Measurements from ENCODE around the gene DLG2.
"Not testable (repeated sequence)": the region's sequence is repeated elsewhere in the genome, so short reads cannot be mapped to it uniquely, and the experiment has no call there.

The DLG2 gene

DNA sequence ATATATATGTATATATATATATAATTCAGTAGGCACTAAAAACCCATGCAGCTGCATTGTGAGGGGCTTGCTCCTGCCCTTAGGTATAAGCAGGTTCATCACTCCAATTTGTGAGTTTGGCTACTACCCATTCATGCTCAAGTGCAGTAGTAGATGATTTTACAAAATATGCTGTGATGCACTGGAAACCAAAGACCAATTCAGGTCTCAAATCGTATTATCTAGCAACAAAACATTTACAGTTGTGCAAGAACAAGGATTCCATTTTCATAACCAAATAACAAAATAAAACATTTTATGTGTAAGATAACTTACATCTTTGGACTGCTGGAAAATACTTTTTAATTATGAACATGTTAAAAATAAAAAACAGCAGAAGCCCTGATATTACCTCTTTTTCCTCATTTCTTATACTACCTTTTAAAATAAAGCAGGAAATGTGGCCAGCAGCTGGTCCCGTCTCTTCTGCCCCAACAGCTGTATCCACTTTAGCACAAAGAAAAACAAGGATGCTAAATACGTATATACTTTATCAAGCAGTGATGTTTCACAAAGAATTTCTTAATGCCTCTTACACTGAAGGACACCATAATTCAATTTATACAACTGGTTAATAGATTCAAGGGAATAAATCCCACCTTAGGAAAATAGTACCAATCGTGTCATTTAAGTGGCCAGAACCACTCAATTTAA is 35.0 kb upstream of the DLG2 start:
- Mint-ChIP-seq H3K4me3 (peak overlapping the region; percentile 98), H3K36me3 (ENCODE audit: insufficient read depth) (peaks cover 67% of the 10 kb centered on the region), H3K9me3 (no peaks in the 10 kb centered on the region), H3K27ac (ENCODE audit: low read depth) (peak overlapping the region; percentile 100), H3K27me3 (no peaks in the 10 kb centered on the region), H3K4me1 (peaks cover 58% of the 10 kb centered on the region)
- ATAC-seq (replicated peaks; ENCODE audit: extremely low read depth, poor library complexity, severe bottlenecking) (no peak), DNase-seq (ENCODE audit: low spot score in 2 of 2) (no peak)

GRCh38 chr11:85658180-85658579 is 31.0 kb upstream of the DLG2 start:
- peaks cover 68% of the 10 kb centered on the region for H3K36me3 Mint-ChIP-seq (ENCODE audit: insufficient read depth)
- no peak overlapping the region for H3K4me3 Mint-ChIP-seq
- H3K27me3 Mint-ChIP-seq: no peaks in the 10 kb centered on the region
- H3K9me3 Mint-ChIP-seq: no peaks in the 10 kb centered on the region
- ATAC-seq (replicated peaks; ENCODE audit: extremely low read depth, poor library complexity, severe bottlenecking) (no peak), DNase-seq (ENCODE audit: low spot score in 2 of 2) (no peak)
- peaks cover 39% of the 10 kb centered on the region for H3K4me1 Mint-ChIP-seq
- H3K27ac Mint-ChIP-seq (ENCODE audit: low read depth): no peak overlapping the region

DNA sequence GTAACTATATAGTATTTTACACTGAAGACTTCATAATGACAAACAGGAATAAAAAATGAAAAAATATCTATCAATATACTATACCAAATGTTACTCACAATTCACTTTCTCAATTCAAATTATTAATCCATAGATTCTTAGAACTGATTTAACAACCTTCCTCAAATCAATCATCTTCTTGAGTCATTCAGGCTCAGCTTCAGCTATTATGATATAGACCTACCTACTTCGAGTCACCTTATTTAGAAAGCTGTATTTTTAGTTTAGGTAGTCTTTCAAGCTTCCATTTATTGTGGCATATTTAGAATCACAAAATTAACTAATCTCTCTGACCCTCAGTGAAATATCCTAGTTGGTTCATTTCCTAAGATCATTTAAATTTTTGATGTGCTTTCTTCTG is 29.6 kb upstream of the DLG2 start:
- DNase-seq (ENCODE audit: low spot score in 2 of 2) (no peak), ATAC-seq (replicated peaks; ENCODE audit: extremely low read depth, poor library complexity, severe bottlenecking) (no peak)
- Mint-ChIP-seq H3K27me3 (no peaks in the 10 kb centered on the region), H3K4me1 (peaks cover 39% of the 10 kb centered on the region), H3K27ac (ENCODE audit: low read depth) (peak overlapping the region; percentile 33), H3K9me3 (no peaks in the 10 kb centered on the region), H3K36me3 (ENCODE audit: insufficient read depth) (peaks cover 59% of the 10 kb centered on the region), H3K4me3 (no peak overlapping the region)

DNA sequence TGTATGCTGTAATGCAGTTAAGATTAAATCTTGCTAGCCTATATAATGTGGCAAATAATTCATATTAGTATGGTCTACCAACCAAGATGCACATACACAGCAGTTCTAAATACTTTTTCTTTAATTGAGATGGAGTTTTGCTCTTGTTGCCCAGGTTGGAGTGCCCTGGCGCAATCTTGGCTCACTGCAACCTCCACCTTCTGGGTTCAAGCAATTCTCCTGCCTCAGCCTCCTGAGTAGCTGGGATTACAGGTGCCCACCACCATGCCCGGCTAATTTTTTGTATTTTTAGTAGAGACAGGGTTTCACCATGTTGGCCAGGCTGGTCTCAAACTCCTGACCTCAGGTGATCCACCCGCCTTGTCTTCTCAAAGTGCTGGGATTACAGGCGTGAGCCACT is 27.2 kb upstream of the DLG2 start:
- peaks cover 43% of the 10 kb centered on the region for H3K36me3 Mint-ChIP-seq (ENCODE audit: insufficient read depth)
- H3K27me3 Mint-ChIP-seq; H3K9me3 Mint-ChIP-seq; ATAC-seq (replicated peaks; ENCODE audit: extremely low read depth, poor library complexity, severe bottlenecking); DNase-seq (ENCODE audit: low spot score in 2 of 2); H3K27ac Mint-ChIP-seq (ENCODE audit: low read depth); H3K4me3 Mint-ChIP-seq: not testable (repeated sequence)
- H3K4me1 Mint-ChIP-seq: peaks cover 32% of the 10 kb centered on the region

GRCh38 chr11:85652786-85653447 is 25.8 kb upstream of the DLG2 start:
- Mint-ChIP-seq H3K27ac (ENCODE audit: low read depth) (no peak overlapping the region), H3K9me3 (no peaks in the 10 kb centered on the region), H3K4me3 (no peak overlapping the region), H3K27me3 (no peaks in the 10 kb centered on the region), H3K4me1 (peaks cover 36% of the 10 kb centered on the region), H3K36me3 (ENCODE audit: insufficient read depth) (peaks cover 35% of the 10 kb centered on the region)
- DNase-seq (ENCODE audit: low spot score in 2 of 2): no peak
- no peak for ATAC-seq (replicated peaks; ENCODE audit: extremely low read depth, poor library complexity, severe bottlenecking)

GRCh38 chr11:85651118-85651517 is 24.0 kb upstream of the DLG2 start:
- H3K27me3 Mint-ChIP-seq: no peaks in the 10 kb centered on the region
- no peak overlapping the region for H3K4me3 Mint-ChIP-seq
- no peak for DNase-seq (ENCODE audit: low spot score in 2 of 2)
- no peak for ATAC-seq (replicated peaks; ENCODE audit: extremely low read depth, poor library complexity, severe bottlenecking)
- no peaks in the 10 kb centered on the region for H3K9me3 Mint-ChIP-seq
- peaks cover 26% of the 10 kb centered on the region for H3K36me3 Mint-ChIP-seq (ENCODE audit: insufficient read depth)
- H3K4me1 Mint-ChIP-seq: peaks cover 42% of the 10 kb centered on the region
- peak overlapping the region; percentile 12 for H3K27ac Mint-ChIP-seq (ENCODE audit: low read depth)

GRCh38 chr11:85647604-85648299 is 20.6 kb upstream of the DLG2 start, which contains the start of gene TMEM126A:
TMEM126A (plus strand) TSS chr11:85647967; CDS start chr11:85650256, 2,289 bp downstream.
- peaks cover 37% of the 10 kb centered on the region for H3K4me1 Mint-ChIP-seq
- no peaks in the 10 kb centered on the region for H3K9me3 Mint-ChIP-seq
- peak within 1 kb of the TSS; percentile 90 for H3K4me3 Mint-ChIP-seq
- peak; percentile 99 for ATAC-seq (replicated peaks; ENCODE audit: extremely low read depth, poor library complexity, severe bottlenecking)
- DNase-seq (ENCODE audit: low spot score in 2 of 2): peak; percentile 80 to 83
- H3K27ac Mint-ChIP-seq (ENCODE audit: low read depth): peak within 1 kb of the TSS; percentile 93
- H3K27me3 Mint-ChIP-seq: peaks cover 28% of the 10 kb centered on the region
- peaks cover 12% of the 10 kb centered on the region for H3K36me3 Mint-ChIP-seq (ENCODE audit: insufficient read depth)

- peaks cover 35% of the 10 kb centered on the region for H3K27me3 Mint-ChIP-seq
- no peaks in the 10 kb centered on the region for H3K9me3 Mint-ChIP-seq
- H3K36me3 Mint-ChIP-seq (ENCODE audit: insufficient read depth): peaks cover 12% of the 10 kb centered on the region
- no peak for DNase-seq (ENCODE audit: low spot score in 2 of 2)
- H3K4me3 Mint-ChIP-seq: peak overlapping the region; percentile 90
- peaks cover 33% of the 10 kb centered on the region for H3K4me1 Mint-ChIP-seq
- no peak for ATAC-seq (replicated peaks; ENCODE audit: extremely low read depth, poor library complexity, severe bottlenecking)
- peak overlapping the region; percentile 93 for H3K27ac Mint-ChIP-seq (ENCODE audit: low read depth)
These were observed 19.9 kb upstream of the DLG2 start for GRCh38 chr11:85647078-85647477.

GRCh38 chr11:85643191-85643614 is 16.1 kb upstream of the DLG2 start:
- no peak overlapping the region for H3K27ac Mint-ChIP-seq (ENCODE audit: low read depth)
- H3K27me3 Mint-ChIP-seq: peaks cover 43% of the 10 kb centered on the region
- peaks cover 13% of the 10 kb centered on the region for H3K4me1 Mint-ChIP-seq
- no peaks in the 10 kb centered on the region for H3K9me3 Mint-ChIP-seq
- H3K4me3 Mint-ChIP-seq: no peak overlapping the region
- ATAC-seq (replicated peaks; ENCODE audit: extremely low read depth, poor library complexity, severe bottlenecking): no peak
- peaks cover 9% of the 10 kb centered on the region for H3K36me3 Mint-ChIP-seq (ENCODE audit: insufficient read depth)
- no peak for DNase-seq (ENCODE audit: low spot score in 2 of 2)

DNA sequence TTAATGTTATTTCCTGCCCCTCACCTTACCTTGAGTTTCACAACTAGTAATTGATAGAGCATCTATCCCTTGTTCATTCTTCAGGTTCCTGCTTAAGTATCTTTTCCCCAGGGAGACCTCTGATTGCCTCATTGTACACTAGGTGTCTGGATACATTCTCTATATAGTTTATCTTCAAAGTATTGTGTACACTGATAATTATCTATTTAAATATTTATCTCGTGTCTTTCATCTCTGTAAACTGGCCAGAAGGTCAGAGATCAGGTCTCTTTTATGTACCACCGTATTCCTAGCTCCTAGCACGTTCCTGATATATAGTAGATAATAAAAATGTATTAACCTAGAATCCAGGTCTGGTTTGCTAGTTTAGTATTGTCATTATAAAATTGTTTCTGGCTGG is 7.6 kb upstream of the DLG2 start:
- Mint-ChIP-seq H3K4me3 (no peak overlapping the region), H3K36me3 (ENCODE audit: insufficient read depth) (peaks cover 31% of the 10 kb centered on the region), H3K9me3 (no peaks in the 10 kb centered on the region), H3K27ac (ENCODE audit: low read depth) (no peak overlapping the region), H3K4me1 (peaks cover 6% of the 10 kb centered on the region), H3K27me3 (no peaks in the 10 kb centered on the region)
- DNase-seq (ENCODE audit: low spot score in 2 of 2): no peak
- ATAC-seq (replicated peaks; ENCODE audit: extremely low read depth, poor library complexity, severe bottlenecking): no peak

DNA sequence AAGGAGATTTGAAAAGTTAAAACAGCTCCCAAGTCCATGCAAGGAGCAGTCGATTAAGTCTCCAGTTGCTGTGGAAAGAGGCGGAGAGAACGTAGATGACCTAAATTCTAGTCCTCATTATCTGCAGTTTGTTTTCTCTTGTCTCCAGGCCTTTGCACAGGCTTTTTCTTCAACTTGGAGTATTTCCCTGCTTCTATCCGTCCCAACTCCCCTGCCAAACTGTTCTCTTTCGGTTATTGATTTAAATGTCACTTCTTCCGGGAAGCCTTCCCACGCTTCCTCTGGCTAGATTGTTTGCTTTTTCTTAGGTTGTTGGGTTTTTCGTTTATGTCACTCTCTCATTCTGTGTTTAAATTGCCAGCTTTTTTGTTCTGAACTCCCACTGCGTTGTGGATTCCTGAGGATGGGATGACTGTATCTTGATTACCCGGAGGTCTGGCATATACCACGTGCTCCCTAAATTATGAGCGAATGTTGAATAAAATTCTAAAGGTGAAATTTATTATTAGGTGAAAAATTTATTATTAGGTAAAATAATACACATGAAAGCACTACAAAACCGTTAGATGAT is 1.7 kb upstream of the DLG2 start:
- Mint-ChIP-seq H3K4me1 (peaks cover 33% of the 10 kb centered on the region), H3K4me3 (peak overlapping the region; percentile 99), H3K36me3 (ENCODE audit: insufficient read depth) (peaks cover 21% of the 10 kb centered on the region), H3K27ac (ENCODE audit: low read depth) (peak overlapping the region; percentile 98), H3K9me3 (no peaks in the 10 kb centered on the region), H3K27me3 (no peaks in the 10 kb centered on the region)
- no peak for DNase-seq (ENCODE audit: low spot score in 2 of 2)
- peak; percentile 2 for ATAC-seq (replicated peaks; ENCODE audit: extremely low read depth, poor library complexity, severe bottlenecking)

DNA sequence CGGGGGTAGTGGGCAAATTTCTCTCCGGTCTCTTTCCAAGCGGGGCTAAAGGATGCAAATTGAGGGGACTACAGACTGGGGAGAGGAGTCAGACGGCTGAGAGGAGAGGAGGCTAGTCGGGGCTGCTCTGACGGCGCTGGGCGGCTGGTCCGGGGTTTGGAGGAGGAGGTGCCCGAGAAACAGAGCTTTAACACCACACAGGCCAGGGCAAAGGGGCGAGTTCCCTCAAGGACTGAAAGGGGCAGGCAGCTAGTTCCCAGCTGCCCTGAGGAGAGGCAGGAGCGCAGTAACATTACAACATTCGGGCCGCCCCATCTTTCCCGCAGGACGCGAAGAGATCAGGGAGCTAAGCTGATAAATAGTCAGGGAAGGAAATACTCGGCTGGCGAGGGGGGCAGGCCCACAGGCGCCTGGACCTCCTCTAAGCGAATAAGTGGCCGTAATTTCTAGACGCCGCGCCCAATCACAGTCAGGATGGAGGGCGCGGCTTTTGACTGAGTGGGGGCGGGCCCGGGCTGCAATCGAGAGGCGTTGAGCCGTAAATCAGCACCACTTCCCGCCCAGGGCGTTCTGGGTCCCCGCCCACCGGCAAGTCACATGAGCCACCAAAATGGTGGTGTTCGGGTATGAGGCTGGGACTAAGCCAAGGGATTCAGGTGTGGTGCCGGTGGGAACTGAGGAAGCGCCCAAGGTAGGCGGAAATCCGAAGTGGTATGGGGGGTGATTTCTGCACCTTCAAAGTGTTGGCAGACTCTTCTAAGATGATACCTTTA is 1.0 kb upstream of the DLG2 start, which contains the start of gene TMEM126B:
TMEM126B (plus strand) TSS at position 596 of the 773 bp plus-strand sequence; CDS start at position 611, 15 bp downstream.
- peak within 1 kb of the TSS; percentile 99 for H3K4me3 Mint-ChIP-seq
- H3K27ac Mint-ChIP-seq (ENCODE audit: low read depth): peak within 1 kb of the TSS; percentile 98
- no peaks in the 10 kb centered on the region for H3K9me3 Mint-ChIP-seq
- DNase-seq (ENCODE audit: low spot score in 2 of 2): peak; percentile 89 to 91
- H3K27me3 Mint-ChIP-seq: no peaks in the 10 kb centered on the region
- peaks cover 33% of the 10 kb centered on the region for H3K4me1 Mint-ChIP-seq
- ATAC-seq (replicated peaks; ENCODE audit: extremely low read depth, poor library complexity, severe bottlenecking): peak; percentile 99
- peaks cover 19% of the 10 kb centered on the region for H3K36me3 Mint-ChIP-seq (ENCODE audit: insufficient read depth)
